PC-9 (cell line): Measurements from ENCODE around the gene KLHDC7B.

Experiments used
- EZH2 ChIP-seq: fragments of 200-600 bp; sonication (generic); IDR thresholded peaks from 2 replicates; pipeline ENCODE4 v1.8.0; 2017; ENCODE audit warnings: antibody characterized with exemption, low read depth
- TF ChIP-seq, protein P1 (sequence below): fragments of 200-600 bp; sonication (generic); conservative IDR thresholded peaks from 2 replicates; pipeline ENCODE4 v1.6.1; 2017; ENCODE audit warnings: mixed run types, antibody characterized with exemption, mild to moderate bottlenecking, moderate library complexity

DNA sequence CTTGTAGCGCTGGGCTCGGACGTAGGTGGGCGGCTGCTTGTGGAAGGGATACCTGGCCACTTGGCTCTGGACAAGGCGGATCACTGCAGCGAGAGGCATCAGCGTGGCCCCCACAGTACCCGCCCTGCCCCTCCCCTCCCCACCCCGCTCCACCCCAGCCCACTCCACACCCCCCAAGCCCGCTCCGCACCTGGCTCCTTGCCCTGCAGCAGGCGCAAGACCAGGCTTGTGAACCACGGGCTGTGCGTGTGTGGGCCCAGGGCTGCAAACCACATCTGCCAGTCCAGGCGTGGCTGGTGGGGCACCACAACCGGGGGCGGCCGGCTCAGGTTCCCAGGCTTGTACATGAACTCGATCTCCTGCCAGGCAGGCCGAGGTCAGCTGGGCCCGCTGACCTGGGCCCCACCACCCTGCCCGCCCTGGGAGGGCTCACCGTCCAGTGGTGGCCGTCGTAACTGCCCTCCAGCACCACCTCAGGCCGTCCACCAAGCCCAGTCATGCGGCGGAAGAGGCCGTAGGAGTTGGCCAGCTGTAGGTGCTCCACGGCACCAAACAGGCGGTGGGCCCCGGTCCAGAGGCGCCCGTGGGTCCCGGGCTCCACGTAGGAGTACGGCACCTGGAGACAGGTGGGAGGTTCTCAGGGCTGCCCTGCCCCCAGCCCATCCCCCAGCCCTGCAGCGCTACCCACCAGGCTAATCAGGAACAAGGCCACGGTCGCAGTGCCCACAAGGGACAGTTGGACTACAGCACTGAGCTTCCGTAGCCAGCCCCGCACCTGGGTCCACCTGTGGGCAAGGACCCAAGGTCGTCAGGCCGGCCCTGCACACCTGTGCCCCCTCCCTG lies 41.1 kb upstream of the KLHDC7B start:
- TF ChIP-seq, protein P1, sequence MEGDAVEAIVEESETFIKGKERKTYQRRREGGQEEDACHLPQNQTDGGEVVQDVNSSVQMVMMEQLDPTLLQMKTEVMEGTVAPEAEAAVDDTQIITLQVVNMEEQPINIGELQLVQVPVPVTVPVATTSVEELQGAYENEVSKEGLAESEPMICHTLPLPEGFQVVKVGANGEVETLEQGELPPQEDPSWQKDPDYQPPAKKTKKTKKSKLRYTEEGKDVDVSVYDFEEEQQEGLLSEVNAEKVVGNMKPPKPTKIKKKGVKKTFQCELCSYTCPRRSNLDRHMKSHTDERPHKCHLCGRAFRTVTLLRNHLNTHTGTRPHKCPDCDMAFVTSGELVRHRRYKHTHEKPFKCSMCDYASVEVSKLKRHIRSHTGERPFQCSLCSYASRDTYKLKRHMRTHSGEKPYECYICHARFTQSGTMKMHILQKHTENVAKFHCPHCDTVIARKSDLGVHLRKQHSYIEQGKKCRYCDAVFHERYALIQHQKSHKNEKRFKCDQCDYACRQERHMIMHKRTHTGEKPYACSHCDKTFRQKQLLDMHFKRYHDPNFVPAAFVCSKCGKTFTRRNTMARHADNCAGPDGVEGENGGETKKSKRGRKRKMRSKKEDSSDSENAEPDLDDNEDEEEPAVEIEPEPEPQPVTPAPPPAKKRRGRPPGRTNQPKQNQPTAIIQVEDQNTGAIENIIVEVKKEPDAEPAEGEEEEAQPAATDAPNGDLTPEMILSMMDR: no peak
- no peak for TF ChIP-seq EZH2
